GM18511 (cell line): ENCODE data around the gene PAM.

Experiments
- ATAC-seq: cut with Tn5 transposase; IDR thresholded peaks from one replicate; pipeline ENCODE4 v1.9.1; 2021; ENCODE audit warnings: mild to moderate bottlenecking, moderate library complexity; ENCODE audit not compliant: unreplicated experiment

The PAM gene

DNA sequence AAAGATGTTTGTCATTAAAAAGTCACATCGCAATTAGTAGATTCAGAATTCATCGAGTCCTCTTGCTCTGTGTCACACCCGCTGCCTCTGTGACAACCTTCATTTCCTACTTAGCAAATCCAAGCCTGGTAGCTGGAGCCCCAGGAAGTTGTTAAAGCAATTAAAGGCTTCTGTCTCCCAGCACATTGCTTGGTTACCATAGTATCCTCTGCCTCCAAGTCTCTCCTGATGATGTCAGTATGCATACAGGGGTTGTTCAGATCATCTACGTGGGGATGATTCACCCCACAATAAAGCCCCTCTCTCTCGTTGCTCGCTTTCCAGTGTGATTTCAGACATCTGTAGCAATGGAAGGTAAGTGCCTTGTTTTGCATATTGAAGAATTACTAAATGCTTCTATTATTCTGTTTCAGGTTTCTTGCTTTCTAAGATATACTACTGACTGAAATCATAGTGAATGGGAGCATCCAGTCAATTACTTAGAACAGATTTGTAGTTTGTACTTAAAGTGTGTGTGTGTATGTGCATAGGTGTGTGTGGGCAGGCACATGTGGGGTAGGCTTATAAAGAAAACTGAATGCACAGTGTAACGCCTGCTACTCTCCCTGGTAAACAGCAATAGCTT is 52.9 kb downstream of the PAM start:
- ATAC-seq: no peak

DNA sequence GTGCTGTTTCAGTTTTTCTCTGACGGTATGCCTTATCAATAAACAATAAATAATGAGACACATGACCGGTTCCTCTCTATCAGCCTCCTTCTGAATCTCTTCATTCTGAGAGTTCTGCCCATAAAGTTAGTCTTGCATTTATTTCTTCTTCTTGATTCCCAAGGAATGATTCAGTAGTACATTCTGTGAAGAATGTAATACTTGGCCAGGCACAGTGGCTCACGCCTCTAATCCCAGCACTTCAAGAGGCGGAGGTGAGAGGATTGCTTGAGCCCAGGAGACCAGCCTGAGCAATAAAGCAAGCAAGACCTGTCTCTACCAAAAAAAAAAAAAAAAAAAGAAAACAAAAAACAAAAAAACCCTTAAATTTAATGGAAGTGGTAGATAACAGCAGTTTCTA is 53.9 kb downstream of the PAM start:
- no peak for ATAC-seq

DNA sequence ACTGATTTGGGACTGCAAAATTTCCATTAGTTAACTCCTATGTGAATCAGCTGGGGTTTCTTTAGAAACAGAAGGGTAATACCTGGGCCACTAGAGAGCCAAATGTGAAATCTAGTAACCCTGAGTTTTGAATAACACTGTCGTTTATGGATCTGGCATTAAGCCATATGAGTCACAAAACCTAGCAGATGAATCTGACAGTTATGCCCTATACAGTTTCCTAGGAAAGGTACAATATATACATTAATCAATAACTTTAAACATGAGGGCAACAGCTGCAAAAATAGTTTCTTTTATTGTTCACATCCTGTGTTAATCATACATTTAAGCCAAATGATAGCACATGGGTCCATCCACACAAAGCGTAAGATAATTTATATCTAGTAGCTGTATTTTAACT is 56.9 kb downstream of the PAM start:
- ATAC-seq: peak; percentile 75

DNA sequence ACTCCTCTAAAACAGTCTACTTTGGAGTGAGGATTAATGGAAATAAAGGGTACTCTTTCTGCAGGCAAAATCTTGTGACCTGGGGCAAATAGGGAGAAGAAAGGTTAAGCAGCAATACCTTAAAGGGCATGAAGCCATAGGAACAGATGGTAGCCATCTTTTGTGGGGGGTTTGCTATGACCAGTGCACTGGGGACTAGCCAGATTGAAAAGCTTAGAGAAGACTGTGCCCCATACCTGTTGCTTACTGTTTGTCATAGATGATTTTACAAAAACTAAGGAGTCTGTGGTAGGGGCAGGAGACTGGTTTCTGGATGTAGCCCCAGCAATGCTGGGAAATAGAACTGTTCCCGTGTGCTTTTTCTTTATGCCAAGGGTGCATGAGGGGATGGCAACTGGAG is 58.6 kb downstream of the PAM start:
- no peak for ATAC-seq

DNA sequence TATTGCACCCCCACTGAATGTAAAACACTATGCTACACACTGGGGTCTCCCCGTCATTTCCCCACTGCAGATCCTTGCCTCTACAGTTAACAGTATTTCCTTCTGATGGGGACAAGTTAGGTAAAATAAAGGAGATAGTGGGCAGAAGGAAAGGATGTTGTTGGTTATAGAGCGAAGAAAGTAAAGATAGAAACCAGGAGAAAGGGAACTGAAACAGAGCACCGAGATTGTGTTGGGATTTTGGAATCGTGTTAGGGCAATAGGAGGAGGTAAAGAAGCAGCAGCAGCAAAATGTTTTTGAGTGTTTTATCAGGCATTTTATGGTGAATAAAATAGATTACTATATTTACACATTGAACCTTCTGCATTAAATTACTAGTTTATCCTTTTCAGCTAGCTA is 60.0 kb downstream of the PAM start:
- ATAC-seq: no peak

DNA sequence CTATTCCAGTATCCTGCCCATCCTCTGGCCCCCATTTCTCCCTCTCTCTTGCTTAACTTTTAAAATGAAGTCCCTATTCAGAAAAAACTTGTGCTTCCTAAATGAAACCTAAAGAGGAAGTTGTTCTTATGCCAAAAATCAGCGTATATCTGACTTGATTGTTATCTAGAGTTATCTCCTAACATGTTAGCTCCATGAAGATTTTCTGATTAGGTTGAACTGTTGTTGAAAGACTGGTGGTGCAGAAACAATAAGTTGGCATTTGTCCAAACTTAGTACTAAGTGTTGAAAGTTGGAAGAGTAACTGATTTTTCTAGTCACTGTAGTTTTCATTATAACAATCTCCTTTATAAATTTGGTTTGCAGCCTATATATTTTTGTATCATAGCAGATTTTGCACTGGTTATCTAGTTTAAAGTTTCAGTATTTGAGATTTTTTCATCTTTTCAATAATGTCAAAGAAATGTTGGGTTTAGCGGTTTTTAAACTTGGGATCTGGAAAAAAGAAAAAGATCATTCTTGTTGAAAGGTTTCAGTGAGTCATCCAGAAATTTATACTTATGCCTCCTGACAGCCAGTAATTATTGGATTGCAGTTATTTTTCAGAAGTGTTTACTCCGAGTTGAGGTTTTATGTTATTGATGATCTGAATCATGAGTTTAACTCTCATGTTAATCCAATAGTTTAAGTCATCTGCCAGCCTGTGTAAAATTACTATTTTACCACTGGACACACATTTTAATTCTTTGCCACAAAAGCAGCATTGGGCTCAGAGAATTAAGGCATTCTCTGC is 60.6 kb downstream of the PAM start:
- ATAC-seq: no peak

DNA sequence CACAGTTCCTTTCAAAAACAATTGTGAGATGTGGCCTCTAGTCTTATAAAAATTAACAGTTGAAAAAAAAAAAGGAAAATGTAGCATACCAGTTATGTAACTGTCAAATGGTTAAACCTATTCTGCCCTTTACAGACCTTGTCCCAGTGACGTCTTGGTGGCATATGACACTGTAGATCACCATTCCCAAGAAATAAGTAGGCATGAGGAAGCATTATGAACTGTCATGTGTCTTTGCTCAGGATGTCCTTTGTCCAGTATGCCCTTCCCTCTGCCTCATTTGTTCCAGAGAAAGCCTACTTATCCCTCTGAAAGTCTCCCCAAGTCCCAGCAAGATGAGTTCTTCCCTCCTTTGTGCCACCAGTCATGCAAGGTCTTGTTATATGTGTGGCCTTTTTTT is 63.2 kb downstream of the PAM start:
- no peak for ATAC-seq

DNA sequence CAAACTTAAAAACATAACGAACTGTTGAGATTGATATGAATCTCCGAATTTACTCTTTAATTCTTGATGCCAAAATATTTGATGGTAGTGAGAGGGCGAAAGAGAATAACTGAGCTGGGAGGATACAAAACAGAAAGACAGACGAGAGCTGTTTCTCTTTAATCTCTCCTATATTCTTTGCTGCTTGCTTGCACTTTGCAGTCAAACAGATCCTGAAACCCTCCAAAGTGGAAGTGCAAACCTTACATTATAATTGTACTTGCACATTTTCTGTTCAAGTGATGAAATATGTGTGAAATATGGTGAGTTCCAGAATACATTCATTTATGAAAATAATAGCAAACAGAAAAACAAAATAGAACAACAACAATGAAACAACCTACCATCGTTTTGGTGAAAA is 63.8 kb downstream of the PAM start:
- ATAC-seq: no peak

DNA sequence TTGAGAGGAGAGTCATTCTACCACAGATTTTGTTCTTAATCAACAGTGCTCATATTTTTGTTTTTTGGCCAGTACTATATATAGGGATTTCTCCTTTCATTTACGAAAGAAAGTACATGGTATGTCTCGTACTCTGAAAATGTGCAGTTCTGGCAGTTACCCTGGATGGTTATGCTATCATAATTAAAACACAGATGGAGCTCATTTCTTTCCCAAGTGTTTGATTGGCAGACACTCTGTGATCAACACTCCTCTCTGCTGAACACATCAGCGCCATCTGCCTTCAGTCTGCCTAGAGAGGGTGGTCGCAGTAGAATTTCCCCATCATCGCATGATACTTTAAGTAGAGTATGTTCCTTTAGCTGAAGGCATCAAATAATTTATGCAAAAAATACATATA is 64.5 kb downstream of the PAM start:
- ATAC-seq: no peak

DNA sequence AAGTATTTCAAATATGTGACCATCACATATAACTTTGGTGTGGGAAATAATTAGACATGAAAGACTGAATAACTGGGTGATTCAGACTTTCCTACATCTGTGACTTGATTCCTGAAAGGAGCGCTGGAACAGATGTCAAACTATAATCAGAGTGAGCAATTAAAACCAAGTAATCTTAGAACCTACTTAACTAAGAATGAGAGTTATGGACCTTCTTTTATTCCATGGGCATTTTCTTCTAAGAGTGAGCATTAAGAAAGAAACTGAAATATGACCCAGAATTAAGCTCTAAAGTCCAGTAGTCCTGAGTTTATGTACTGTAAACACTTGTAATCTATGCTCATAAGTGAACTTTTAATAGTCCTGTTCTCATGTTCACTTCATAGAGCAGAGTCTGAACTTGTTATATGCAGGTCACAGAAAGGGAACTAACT is 68.4 kb downstream of the PAM start:
- ATAC-seq: no peak

DNA sequence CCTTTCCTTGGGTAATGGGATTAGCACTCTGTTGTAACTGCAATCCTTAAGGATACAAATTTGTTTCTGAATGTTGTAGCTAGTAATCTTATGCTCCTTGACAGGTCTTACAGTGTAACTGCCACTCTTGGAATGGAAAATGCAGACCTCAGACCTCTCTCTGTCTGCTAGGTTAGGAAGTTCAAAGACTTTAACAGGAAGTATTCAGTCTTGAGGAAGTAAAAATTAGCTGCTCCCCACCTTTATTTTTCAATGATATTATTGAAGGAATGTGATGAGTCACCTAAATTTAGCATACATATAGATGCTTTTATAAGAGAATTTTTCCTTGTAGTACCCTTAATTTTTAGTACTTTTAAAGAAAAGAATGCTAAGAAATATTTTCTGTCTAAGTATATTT is 71.5 kb downstream of the PAM start:
- ATAC-seq: no peak

DNA sequence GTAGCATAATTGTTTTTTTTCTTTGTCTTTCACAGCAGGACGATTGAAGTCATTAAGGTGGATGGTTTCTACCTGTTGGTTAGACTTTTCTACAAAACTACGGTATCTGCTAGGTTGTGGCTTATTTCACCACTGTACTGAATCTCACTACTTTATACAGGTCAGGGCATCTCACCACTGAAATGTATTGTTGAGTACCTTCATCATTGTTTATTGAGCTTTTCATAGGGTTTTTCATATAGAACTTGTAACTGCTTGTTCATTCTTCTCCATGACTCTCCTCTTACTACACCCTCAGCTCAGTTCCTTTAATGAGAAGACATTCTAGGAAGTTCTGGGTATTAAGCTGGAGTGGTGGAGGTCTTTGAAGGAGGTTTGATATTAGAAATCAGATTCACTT is 75.1 kb downstream of the PAM start:
- no peak for ATAC-seq

DNA sequence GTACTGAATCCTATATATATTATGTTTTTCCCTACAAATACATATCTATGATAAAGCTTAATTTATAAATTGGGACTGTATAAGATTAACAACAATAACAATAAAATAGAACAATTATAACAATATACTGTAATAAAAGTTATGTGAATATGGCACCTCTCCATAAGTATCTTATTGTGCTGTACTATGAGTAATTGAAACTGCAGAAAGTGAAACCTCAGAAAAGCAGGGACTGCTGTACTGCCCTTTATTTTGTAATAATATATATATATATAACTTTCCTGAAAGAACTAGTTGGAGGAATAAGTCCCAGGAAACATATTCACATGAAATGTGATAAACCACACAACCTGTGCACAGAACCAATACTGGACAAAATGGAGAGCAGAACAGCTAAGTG is 77.3 kb downstream of the PAM start:
- no peak for ATAC-seq

DNA sequence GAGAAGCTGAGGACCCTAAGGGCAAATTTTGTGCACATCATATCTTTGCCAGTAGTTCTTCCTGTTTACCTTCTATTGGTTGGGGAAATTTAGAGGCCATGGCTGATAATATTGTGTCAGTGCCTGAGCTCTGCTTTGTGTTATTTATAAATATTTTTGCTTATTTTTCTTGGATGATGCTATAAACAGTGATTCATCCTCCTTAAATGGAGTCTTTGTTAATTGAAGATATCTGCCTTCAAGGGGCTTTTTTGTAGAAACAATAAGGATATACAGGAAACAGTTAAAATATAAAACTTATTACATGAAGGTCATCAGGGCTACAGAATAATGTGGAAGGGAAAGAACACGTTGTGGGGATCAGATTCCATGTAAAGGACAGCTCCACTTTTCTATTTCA is 78.0 kb downstream of the PAM start:
- ATAC-seq: no peak

DNA sequence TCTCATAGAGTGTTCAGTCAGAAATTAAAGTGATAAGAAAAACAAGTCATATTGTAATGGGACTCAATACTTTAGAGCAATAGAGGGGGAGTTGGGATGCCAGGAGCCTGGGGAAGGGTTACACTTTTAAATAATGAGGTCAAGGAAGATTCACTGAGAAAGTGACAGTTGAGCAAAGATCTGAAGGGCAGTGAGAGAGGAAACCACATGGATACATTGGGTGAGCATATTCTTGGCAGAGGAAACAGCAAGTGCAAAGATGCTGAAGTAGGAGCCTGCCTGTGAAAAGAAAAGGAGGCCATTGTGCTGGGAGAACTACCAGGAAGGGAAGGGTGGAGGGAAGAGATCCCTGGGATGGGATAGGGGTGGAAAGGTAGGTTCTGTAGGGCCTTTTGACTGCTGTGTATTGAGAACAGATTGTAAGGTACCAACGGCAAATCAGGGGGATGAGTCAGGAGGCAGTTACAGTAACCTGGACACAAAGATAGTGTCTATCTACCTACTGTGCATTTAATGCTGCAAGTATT is 79.4 kb downstream of the PAM start:
- no peak for ATAC-seq

DNA sequence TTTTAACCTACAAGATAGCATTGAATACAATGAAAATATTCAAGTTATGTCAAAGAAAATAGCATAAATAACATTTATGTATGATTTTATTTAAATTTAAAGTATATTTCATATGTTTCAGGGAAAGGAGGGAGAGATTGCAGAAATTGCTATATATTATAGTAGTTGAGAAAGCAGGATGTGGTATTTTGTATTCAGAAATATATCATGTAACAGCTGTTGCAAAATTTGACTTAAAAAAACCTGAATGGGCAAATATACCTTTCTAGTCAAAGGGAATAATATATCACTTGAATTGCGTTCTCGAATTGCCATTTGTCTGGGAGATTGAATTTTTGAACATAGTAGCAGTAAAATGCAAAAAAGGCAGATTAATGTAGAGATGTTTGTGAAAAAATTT is 80.6 kb downstream of the PAM start:
- no peak for ATAC-seq

DNA sequence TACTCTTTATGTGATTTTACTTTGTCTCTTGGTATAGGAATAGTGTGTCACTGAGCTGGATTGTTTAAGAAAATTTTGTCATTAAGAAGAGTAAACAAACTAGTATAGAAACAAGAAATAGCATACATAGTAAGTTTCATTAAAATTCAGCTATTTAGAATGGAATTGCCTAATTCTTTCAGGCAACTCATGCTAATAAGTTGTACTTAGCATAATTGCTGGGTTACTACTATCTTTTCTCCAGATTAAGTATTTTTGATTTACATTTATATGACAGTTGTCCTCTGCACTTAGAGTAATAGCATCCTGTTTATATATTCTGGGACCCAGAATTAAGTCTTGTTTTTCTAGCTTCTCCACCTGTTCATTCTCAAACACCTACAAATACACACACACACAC is 85.9 kb downstream of the PAM start:
- ATAC-seq: no peak

DNA sequence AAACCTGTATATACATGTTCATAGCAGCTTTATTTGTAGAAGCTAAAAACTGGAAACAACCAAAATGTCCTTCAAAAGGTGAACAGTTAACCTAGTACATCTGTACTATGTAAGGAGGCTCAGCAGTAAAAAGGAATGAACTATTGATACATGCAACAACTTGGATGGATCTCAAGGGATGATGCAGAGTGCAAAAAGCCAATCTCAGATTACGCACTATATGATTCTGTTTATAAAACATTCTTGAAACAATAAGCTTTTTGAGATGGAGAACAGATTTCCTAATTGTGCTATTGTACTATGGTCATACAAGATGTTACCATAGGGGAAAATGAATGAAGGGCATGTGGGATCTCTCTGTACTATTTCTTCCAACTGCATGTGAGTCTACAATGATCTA is 88.9 kb downstream of the PAM start:
- ATAC-seq: no peak

DNA sequence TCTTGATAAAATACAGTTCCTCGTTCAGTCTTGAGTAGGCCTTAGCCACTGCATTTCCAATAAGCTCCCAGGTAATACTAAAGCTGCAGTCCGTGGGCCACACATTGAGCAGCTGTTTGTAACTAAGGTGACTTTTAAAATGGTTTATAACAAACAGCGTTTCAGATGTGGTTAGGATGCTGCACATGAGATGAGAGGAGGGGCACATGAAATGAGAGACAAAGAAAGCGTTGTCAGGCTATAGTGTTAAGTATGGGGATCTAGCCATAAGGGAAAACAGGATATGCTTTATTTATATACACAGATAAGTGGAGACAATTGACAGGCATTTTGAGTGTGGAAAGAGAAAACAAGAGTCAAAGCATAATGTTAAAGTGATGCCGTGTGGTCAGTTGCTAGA is 89.9 kb downstream of the PAM start:
- ATAC-seq: no peak

DNA sequence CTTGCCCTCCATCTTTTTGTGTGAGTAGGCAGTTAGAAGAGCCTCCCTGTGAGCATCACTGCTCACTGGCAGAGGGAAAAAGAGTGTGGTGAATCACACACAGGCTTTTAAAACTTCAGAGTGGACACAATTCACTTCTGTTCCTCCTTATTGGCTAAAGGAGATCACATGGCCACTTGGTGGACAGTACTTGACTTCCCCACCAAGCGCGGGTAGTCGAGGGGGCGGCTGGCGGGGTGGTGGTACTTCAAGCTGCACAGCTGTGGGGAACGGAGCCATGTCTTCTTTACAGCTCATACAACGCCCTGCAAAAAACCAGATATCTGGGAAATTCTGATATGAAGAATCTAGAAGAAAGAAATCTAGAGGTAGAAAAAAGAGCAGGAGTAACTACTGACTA is 95.4 kb downstream of the PAM start:
- no peak for ATAC-seq

DNA sequence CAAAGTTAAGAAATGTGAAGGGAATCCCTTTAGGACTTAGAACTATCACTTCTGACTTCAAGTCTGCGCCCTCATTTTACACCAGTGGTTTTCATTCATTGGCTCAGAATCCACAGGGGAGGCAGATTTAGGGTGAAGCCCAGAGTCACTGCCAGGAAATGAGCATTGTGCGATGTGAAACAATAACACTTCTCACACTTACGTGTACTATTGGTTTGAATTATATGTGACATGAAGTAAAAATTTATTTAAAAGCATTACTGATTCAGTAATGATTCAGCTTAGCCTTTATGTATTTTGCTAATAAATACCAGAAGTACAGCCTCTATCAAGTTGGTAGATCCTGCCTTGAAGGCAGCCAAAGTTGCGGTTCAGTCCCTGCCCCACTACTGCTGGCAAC is 98.6 kb downstream of the PAM start:
- ATAC-seq: no peak

DNA sequence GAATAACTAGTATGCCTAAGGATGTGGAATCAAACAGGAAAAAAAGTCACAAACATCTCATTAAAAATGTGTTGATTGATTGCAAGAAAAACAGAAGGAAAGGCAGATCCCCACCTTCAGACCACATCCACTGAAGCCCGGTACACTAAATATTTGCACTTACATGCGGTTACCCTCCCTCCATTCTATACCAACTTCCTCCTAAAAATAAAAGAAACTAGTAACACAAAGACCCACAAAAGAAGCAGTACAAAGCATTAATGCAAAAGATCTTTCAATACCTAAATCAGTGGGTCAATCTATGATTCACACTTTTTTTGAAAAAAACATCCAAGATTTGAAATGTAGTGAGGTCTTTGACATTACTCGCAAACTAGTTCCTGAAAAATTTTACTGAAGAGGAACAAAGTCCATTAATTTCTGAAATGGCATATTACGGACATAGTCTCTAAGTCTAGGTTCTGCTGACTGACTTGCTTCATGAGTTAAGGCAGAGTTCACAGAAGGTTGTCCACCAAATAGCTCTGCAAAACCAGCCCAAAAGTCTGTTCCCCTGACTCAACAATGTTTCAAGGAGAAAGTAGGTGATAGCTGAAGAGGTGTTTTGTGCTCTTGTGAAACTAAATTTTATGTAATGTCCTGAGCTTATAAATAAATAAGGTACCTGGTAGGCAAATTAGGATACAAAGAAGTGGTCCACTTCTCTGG is 100.7 kb downstream of the PAM start:
- peak; percentile 68 for ATAC-seq
